NOMO-1 treated with dmso at 0.1 percent for 144 hours (cell line): ENCODE measurements around the gene ZNF567.
"Not testable (repeated sequence)": the region's sequence is repeated elsewhere in the genome, so short reads cannot be mapped to it uniquely, and the experiment has no call there.

Source experiments
- DNase-seq: peaks from one replicate; lab custom pipeline; 2025; ENCODE audit not compliant: unreplicated experiment; lab: John Stamatoyannopoulos, UW

ZNF567 gene

DNA sequence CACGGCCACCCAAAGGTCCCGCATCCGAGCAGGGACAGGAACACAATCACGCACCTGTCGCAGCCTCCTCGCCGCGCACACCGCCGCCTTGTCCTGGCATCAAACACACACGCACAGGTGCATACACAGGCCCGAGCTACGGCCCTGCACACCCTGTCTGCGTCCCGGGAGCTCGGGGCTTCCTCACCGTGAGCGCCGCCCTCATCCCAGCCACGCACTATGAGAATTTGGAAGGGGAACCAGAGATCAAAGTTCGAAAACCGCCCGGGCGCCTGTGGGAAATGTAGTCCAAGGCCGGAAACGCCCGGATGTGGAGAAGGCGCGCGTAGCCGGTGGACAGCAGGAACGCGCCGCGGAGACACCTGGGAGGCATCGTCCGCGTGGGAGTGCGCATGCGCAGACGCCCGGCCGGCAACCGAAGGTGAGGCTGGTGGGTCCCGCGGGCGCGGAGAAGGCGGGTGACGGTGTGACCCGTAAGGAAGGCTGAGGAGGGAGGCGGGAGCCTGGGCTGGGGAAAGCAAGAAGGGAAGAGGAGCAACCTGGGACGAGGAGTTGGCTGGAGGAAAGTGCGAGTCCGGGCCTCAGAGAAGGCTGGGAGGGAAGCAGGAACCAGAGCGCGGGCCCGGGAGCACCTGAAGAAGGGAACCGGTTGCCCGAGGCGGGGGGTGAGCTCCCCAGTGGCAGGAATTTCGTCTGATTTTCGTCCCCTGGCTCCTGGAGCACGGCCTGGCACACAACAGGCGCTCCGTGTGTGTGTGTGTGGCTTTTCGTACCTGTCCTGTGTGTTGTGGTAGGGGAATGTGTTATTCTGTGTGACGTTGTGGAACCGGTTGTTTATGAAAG is at the start of gene ZNF567:
Gene ZNF567 (plus strand): TSS at position 399 of the 843 bp plus-strand sequence. CDS start 7,256 bp downstream, outside the sequence.
- peak; percentile 95 for DNase-seq

DNA sequence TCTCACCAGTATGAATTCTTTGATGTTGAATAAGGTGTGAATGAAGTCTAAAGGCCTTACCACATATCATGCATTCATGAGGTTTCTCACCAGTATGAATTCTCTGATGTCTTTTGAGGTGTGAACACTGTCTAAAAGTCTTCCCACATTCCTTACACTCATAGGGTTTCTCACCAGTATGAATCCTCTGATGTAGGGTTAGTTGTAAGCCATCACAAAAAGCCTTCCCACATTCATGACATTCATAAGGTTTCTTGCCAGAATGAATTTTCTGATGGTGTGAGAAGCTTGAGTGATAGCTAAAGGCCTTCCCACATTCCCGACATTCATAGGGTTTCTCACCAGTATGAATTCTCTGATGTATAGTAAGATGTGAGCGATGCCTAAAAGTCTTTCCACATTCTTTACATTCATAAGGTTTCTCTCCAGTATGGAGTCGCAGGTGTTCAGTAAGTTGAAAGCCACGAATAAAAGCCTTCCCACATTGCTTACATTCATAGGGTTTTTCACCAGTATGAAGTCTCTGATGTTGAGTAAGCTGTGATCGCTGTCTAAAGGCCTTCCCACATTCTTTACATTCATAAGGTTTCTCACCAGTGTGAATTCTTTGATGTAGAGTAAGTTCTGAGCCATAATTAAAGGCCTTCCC is 48.4 kb upstream of the ZNF567 start:
- no peak for DNase-seq

GRCh38 chr19:36646746-36647145 is 40.7 kb upstream of the ZNF567 start:
- no peak for DNase-seq

- no peak for DNase-seq
Measured at GRCh38 chr19:36652958-36653357, 34.5 kb upstream of the ZNF567 start.

GRCh38 chr19:36665832-36666231 is 21.6 kb upstream of the ZNF567 start:
- no peak for DNase-seq

DNA sequence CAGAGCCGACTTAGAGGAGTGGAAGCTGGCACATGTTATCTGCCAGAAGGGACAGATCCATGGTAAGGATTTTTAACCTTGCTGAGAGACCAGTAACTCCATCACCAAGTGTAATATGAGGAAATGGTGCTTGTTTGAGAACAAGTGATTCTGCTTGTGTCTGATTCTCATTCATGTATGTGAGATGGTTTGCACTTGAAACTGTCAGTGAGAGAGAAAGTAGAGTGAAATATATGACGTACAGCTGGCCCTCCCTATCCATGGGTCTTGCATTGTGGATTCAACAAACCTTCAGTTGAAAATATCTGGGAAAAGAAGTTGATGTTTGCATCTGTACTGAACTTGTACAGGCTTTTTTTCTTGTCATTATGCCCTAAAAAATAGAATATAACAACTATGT is 18.8 kb upstream of the ZNF567 start:
- no peak for DNase-seq

DNA sequence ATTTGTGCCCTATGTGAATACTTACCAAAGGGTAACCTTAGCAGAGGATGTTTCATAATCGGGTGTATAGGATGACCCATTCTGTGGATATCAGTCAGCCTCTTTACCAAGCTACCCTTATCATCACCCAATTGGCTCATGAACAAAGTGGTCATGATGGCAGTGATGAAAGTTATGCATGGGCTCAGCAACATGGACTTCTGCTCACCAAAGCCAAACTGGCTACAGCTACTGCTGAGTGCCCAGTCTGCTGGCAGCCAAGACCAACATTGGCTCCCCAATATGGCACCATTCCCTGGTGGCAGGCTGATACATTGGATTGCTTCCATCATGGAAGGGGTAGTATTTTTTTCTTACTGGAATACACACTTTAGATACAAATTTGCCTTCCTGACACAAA is 15.0 kb upstream of the ZNF567 start:
- DNase-seq = no peak

GRCh38 chr19:36674201-36674600 is 13.2 kb upstream of the ZNF567 start:
- no peak for DNase-seq

DNA sequence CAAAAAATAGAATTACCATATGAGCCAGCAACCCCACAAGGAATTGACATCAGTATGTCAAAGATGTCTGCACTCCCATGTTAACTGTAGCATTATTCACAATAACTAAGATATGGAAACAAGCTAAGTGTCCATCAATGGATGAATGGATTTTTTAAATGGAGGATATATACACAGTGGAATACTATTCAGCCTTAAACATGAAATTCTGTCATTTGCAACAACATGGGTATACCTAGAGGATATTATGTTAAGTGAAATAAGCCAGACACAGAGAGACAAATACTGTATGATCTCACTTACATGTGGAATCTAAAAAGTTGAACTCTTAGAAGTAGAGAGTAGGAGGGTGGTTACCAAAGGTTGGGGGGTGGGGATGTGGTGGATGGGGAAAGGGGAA is 8.0 kb upstream of the ZNF567 start:
- no peak for DNase-seq

DNA sequence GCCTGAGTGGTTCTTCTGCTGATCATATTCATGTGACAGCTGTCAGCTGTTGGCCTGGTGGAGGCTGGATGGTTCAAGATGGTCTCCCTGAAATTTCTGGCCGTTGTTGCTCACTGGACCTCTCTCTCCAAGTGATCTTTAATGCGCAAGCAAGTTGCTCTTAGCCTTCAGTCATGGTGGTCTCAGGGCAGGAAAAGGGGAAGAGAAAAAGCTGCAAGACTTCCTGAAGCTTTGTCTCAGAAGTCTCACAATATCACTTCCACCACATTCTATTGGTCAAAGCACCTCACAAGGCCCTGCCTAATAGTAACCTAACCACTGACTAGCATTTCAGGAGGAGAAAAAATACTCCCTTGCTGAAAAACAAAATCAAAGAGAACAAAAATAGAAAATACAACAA is 1.6 kb upstream of the ZNF567 start:
- DNase-seq = no peak

- no peak for DNase-seq
Measured at GRCh38 chr19:36686365-36687213, 823 bp upstream of the ZNF567 start.

DNA sequence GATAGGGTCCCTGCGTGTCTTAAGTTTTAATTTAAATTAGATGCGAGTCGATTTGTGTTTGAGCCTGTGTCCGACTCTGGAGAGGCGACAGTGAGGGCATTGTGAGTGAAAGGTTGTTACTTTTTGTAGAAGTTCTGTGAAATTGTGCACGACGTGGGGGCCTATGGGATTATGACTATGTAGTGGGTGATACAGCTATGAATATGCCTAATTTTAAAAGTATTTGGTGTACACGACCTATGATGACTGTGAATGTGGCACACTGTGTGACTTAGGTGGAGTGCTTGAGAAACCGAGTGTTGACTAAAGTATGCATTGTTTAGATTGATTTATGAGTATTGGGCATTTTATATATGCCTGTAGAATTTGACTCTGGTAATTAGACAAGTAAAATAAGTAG is 646 bp downstream of the ZNF567 start:
- no peak for DNase-seq

DNA sequence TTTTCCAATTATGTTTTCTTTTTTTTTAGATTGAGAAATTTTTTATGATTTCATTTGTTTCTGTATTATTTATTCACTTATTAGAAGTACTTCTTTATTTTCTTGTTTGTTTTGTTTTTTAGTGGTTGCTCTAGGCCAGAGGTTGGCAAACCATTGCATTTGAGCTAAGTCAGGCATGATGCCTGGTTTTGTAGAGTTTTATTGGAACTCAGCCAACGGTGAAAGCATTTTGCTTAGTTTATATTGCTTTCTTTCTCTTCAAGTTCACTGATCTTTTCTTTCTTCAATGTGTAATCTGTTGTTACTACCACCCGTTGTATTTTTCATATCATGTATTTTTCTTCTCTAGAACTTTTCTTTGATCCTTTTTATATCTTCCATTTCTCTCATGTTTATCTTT is 19.7 kb downstream of the ZNF567 start:
- no peak for DNase-seq

- no peak for DNase-seq
Measured at GRCh38 chr19:36709423-36709822, 22.0 kb downstream of the ZNF567 start.

- DNase-seq = no peak
Measured at GRCh38 chr19:36719687-36720556, 32.5 kb downstream of the ZNF567 start.

DNA sequence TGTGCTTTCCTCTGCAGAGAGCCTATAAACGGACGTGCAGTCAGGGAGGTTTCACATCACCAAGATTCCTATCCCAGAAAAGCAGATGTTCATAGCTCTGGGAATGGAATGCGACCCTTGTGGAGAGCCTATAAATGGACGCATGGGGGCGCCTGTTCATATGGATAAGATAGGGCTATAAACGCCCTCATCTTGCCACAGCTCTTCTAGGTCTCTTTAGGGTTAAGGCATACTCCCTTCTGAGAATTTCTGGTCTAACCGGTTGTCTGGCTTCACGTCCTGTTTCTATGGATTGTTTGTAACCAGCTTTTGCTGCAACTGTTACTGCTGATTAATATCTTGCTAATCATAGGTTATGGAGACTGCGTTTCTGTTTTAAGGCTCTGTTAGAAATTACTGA is 48.8 kb downstream of the ZNF567 start:
- DNase-seq = not testable (repeated sequence)

DNA sequence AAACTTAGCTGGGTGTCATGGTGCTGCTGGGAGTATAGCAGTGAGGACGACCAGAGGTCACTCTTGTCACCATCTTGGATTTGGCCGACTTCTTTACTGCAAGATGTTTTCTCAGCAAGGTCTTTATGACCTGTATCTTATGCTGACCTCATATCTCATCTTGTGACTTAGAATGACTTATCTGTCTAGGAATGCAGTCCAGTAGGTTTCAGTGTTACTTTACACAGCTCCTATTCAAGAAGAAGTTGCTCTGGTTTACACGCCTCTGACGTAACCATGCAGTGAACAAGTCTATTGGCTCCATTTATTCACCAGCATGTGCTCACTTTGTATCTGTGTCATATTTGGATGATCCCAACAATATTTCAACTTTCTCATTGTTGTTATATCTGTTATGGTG is 58.5 kb downstream of the ZNF567 start:
- DNase-seq = no peak

DNA sequence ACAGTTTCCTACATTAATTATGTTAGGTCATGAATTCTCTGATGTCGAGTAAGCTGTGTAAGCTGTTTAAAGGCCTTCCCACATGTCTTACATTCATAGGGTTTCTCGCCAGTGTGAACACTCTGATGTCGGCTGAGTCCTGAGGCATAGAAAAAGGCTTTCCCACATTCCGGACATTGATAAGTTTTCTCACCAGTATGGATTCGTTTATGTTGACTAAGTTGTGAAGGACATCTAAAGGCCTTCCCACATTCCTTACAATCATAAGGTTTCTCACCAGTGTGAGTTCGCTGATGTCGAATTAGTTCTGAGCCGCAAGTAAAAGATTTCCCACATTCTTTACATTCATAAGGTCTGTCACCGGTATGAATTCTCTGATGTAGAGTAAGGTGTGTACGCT is 60.3 kb downstream of the ZNF567 start:
- DNase-seq = no peak

DNA sequence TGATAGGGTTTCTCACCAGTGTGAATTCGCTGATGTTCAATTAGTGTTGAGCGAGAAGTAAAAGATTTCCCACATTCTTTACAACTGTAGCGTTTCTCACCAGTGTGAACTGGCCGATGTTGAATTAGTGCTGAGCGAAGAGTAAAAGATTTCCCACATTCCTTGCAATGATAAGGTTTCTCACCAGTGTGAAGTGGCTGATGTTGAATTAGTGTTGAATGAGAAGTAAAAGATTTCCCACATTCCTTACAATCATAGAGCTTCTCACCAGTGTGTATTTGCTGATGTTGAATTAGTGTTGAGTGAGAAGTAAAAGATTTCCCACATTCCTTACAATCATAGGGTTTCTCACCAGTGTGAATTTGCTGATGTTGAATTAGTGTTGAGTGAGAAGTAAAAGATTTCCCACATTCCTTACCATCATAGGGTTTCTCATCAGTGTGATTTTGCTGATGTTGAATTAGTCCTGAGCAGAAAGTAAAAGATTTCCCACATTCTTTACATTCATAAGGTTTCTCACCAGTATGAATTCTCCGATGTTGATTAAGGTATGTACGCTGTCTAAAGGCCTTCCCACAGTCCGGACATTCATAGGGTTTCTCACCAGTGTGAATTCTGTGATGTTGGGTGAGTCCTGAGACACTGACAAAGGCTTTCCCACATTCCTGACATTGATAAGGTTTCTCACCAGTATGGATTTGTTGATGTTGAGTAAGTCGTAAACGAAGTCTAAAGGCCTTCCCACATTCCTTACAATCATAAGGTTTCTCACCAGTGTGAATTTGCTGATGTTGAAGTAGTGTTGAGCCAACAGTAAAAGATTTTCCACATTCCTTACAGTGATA is 61.2 kb downstream of the ZNF567 start:
- DNase-seq = no peak

- not testable (repeated sequence) for DNase-seq
Measured at GRCh38 chr19:36749613-36750012, 62.2 kb downstream of the ZNF567 start.
